HL-60/S4 treated with retinoic acid at 250 ng/mL for 4 days and 3 days (cell line): ENCODE results near the gene POM121L2.

Experiments used
- in situ Hi-C: fragments of 300-500 bp; cut with MboI; formaldehyde crosslinking; loops from 2 replicates; pipeline ENCODE4 v1.7.0; 2022; ENCODE audit warnings: low sequenced_read_pairs

The POM121L2 gene

GRCh38 chr6:27260836-27261375 is 51.2 kb downstream of the POM121L2 start:
- in situ Hi-C loops: no loop called here

- in situ Hi-C loops: no loop called here
Observed at GRCh38 chr6:27260369-27260768, 51.7 kb downstream of the POM121L2 start.
